ENCODE results near the gene HRH3.

HRH3 gene

DNA sequence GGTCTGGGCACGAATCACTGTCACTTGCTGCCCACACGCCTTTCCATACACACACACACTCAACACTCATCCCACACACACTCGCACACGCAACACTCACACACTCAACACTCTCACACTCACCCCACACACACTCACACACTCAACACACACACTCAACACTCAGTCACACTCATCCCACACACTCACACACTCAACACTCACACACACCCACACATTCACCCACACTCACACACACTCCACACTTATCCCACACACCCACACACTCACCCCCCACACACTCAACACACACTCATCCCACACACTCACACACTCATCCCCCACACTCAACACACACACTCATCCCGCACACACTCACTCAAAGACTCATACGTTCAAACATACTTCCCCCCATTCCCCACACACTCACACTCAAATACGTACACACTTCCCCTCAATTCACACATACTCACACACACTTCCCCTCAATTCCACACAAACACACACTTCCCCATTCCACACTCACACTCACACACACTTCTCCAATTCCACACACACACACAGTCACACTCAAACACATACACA, 9.0 kb upstream of the HRH3 start:
- DNase-seq: no peak

- DNase-seq: no peak
Observed at GRCh38 chr20:62227977-62228958, 8.2 kb upstream of the HRH3 start.

DNA sequence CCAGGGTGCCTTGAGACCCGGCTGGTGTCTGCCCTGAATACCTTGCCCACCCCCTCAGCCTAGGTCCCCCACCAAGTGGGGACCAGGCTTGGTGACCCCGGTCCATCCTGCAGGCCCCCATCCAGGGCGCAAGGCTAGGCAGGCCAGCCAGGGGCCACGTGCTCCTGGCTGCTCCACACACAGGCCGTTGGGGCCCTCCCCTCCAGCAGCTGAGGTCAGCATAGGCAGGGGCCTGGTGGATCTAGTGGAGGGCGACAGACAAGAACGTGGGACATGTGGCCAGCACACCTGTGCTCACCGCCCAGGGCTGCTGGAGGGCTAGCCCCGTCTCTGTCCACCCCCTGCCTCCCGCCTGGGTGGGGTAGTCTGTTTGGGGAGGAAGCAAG, 7.5 kb upstream of the HRH3 start:
- no peak for DNase-seq

DNA sequence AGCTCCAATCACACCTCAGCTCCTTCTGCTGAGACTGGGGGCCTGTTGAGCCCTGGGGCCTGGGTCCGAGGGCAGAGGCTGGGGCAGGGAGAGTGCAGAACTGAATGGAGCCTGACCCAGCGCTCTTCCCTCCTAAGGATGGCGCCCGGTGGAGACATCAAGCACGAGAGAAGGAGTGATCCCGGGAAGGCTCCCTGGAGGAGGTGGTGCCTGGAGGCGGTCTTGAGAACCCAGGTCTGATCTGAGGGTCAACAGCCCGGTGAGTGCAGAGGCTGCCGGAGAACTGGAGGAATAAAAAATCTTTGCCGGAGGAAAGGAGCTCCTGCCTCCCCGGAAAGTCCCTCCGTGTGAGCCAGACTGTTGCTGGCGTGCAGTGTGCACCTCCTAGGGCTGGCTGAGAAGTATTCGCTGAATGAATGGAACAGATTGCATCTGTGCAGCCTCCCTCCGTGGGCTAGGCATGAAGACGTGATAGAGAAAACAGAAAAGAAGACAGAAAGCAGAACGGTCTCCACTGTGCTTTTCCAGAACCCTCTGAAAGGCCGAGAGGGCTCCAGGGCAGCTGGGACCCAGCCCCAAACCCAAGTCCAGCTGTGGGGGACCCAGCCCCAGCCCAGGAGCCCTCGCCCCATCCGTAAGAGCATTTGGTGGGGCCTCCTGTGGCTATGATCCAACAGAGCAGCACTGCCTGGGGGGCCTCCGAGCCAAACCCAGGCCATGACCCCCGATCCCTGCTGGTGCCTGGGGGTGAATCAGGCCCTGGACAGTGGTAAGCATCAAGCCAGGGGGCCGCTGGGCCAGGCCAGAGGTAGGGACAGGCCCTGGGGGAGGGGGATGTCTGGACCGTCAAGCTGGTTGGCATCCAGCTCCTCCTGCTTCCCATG, 6.9 kb upstream of the HRH3 start:
- DNase-seq: no peak

GRCh38 chr20:62225820-62226635, 6.0 kb upstream of the HRH3 start:
- no peak for DNase-seq

- no peak for DNase-seq
Observed at GRCh38 chr20:62225026-62225425, 4.9 kb upstream of the HRH3 start.

DNA sequence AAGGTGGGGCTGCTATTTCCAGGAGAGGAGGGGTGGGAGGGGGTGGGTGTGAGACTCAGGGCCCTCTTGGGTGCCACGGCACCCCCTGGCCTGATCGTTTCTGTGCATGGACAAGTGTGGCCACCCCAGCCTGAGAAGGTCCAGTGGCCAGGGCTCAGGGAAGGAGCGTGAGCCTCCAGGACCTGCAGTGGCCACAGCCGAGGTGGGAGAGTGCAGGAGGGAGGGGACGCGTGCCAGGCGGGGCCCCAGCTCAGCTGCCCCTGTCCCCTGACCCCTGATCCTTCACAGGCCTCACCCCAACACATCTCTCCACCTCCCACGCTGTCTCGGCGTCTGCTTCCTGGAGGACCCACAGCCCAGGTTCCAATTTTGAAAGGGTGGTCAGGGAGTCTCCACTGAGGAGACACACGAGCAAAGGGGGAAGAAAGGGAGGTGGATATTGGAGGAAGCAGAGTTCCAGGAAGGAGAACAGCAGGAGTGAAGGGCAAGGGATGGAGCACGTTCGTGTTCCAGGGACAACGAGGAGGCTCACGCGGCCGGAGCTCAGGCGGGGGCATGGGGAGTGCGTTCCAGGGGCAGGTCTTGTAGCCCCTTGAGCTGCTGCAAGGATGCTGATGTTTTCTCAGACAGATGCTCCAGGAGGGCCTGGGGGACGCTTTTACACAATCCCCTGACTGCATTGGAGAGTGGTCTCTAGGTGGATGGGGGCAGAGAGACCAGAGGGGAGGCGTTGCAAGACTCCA, 4.2 kb upstream of the HRH3 start:
- no peak for DNase-seq

GRCh38 chr20:62223571-62223970, 3.5 kb upstream of the HRH3 start:
- no peak for DNase-seq

DNA sequence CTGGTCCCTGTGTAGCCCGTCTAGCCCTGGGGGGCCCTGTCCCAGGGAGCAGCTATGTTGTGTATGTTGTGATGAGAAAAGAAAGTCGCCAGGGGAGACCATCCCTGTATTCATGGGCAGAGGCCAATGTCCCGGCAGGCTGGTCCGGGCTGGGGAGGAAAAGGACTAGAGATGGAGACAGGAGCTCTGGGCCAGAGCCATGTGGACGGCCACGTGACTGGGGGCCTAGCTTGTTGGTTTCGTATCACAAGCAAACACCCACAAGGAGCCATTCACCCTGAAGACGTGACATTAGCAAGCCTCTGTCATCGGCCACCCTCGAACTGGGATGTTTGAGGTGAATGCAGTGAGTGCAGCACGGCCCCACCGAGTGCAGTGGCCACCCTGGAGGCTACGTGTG, 2.9 kb upstream of the HRH3 start:
- DNase-seq: no peak

GRCh38 chr20:62222266-62222850, 2.3 kb upstream of the HRH3 start:
- DNase-seq: no peak

DNA sequence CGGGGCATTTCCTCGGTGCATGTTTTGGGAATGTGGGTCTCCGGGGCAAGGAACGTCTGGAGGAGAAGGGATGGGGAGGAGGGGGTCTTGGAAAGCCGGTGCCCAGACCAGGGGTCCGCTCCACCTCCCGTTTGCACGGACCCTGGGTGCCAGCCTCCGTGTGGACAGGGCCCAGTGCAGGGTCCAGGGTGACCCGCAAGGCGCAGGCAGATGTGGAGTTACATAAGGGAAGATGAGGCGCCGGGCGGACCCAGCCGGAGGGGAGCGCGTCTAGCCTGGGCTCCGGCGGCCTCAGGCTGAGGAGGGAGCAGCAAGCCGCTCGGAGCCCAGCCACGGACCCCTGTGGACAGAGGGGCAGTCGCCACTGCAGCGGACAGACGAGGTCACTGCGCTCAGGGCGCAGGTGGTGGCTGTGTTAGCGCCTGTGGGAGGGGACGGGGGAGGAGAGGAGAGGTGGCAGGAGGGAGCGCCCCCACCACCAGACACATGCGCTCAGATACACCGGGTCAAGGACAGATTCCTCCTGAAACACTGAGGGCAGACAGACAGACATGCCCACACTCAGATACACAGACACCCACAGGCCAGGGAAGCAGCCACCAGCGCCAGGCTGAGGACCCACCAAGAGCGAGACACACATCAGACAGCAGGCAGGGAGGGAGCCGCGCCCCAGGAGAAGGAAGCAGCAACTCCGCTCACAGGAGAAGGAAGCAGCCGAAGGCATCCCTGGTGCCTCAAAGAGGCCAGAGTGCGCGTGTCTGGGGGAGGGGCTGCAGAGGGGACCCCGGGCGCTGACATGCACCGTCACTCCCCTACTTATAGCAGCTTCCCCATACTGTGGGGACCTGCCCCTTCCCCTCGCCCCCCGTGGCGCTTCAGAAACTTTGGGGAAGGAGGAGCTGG, 839 bp upstream of the HRH3 start:
- DNase-seq: no peak

DNA sequence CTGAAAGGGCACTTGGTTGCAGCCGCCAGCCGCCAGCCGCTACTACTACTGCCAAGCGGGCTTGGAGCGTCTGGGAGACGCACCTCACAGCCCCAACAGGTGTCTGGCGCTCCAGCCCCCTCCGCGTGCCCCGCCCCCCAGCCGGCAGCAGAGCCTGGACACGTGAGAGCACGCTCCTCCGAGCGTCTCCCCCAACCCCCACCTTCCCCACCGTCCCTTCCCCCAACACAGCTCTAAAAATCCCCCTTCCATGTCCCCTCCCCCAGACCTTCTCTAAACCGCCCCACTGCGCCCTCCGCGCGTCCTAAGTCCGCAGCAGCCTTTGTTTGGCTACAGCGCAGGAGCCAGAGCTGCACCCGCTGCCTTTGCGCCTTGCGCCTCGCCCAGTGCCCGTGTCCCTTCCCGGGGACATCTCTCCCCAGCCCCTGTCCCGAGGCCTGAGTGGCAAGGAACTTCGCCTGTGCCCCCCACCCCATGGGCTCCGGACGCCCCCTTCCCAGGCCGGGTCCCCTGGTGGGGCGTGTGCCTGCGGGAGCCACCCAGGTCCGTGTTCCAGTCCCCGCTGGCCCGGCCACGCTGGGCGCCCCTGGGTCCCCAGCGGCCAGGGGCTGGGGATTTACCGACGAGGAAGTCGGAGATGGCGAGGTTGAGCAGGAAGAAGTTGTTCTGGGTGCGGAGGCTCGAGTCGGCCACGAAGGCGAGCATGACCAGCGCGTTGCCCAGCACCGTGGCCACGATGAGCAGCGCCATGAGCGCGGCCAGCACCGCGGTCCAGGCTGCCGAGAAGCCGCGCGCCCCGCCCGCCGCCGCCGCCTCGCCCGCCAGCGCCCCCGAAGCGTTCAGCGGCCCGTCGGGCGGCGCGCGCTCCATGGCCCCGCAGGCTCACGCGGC, 732 bp downstream of the HRH3 start:
- DNase-seq: no peak

DNA sequence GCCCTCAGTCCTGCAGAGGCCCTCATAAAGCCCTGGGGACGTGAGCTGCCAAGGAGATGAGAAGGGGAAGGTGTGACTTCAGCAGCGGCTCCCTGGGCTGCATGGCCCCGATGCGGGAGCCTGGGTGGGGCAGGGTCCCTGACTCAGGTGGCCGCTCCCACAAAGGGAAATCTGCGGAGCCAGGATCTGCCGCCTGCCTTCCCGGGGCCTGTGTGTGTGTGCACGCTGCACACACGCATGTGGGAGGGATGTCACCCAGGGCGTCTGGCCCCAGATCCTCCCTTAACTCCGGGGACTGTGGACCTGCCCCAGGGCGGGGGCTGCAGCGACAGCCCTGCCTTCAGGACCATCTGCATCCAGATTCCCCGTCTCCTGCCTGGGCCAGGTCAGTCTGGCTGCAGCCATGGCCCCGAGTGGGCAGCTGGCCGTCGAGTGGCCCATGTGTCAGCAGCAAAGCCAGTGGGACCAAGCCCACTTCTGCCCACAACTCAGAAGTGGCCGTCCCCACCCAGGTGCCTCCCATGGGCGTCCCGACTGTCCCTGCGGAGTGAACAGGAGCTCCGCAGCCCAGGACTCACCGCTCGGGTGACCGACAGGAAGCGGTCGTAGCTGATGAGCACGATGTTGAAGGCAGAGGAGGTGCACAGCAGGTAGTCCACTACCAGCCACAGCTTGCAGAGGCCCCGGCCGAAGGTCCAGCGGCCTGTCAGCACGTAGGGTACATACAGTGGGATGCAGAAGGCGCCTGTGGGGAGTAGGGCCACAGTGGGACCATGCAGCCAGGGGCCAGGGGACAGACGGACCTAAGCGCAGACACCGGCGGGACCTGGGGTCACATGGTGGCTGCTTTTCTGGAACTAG, 1.9 kb downstream of the HRH3 start:
- DNase-seq: no peak

- DNase-seq: no peak
Observed at GRCh38 chr20:62216636-62217566, 3.2 kb downstream of the HRH3 start.

- no peak for DNase-seq
Observed at GRCh38 chr20:62215991-62216635, 4.0 kb downstream of the HRH3 start.
